Liver (tissue), 9 donors: ENCODE measurements around the gene STAMBPL1. TPM values are rescaled to one million over a fixed set of nuclear protein-coding genes. Genes with fewer than 3 reads are reported as not detected.

ENCODE experiments used
- DNase-seq: peaks from one replicate; pipeline ENCODE4 v3.0.0-alpha.2; 2017; ENCODE audit warnings: low spot score
- H3K27ac ChIP-seq, 2 donors: one replicate each; pipeline ENCODE4 v1.7.0; 2013; ENCODE audit warnings: inconsistent platforms in 2 of 2, low read length in 2 of 2, control low read depth in 1 of 2, low read depth in 1 of 2, mild to moderate bottlenecking in 1 of 2
- H3K27me3 ChIP-seq, 4 donors: one replicate each; pipeline versions ENCODE4 v1.6.1 to v1.7.0; 2013; ENCODE audit warnings: low read length in 3 of 4, inconsistent platforms in 1 of 4, mild to moderate bottlenecking in 1 of 4, moderate library complexity in 1 of 4; ENCODE audit not compliant: control insufficient read depth in 4 of 4, insufficient read depth in 4 of 4
- H3K36me3 ChIP-seq, 4 donors: one replicate each; pipeline versions ENCODE4 v1.6.1 to v1.7.0; 2013; ENCODE audit warnings: low read length in 3 of 4, mild to moderate bottlenecking in 3 of 4, low read depth in 1 of 4, moderate library complexity in 1 of 4; ENCODE audit not compliant: control insufficient read depth in 4 of 4, insufficient read depth in 3 of 4
- H3K4me1 ChIP-seq, 4 donors: one replicate each; pipeline versions ENCODE4 v1.6.1 to v1.7.0; 2013; ENCODE audit warnings: low read length in 3 of 4, mild to moderate bottlenecking in 3 of 4, moderate library complexity in 1 of 4; ENCODE audit not compliant: control insufficient read depth in 4 of 4, insufficient read depth in 4 of 4
- H3K4me3 ChIP-seq, 3 donors: one replicate each; pipeline versions ENCODE4 v1.6.1 to v1.7.0; 2013; ENCODE audit warnings: low read length in 3 of 3, control low read depth in 1 of 3, low read depth in 1 of 3, mild to moderate bottlenecking in 1 of 3
- H3K9ac ChIP-seq, 2 donors: one replicate each; pipeline ENCODE4 v1.7.0; 2013; ENCODE audit warnings: low read length in 2 of 2, mild to moderate bottlenecking in 2 of 2, moderate library complexity in 2 of 2, control low read depth in 1 of 2, low read depth in 1 of 2
- H3K9me3 ChIP-seq, 4 donors: one replicate each; pipeline versions ENCODE4 v1.6.1 to v1.7.0; 2013; ENCODE audit warnings: low read length in 3 of 4; ENCODE audit not compliant: control insufficient read depth in 4 of 4
- ATF3 ChIP-seq: IDR thresholded peaks from 2 replicates; pipeline ENCODE4 v1.6.1; 2016; ENCODE audit warnings: antibody characterized with exemption
- CTCF ChIP-seq: fragments of 150-350 bp; IDR thresholded peaks from 2 replicates; pipeline ENCODE4 v1.5.1; 2017; ENCODE audit warnings: improper control_type of control experiment, low read depth, low read length; ENCODE audit not compliant: missing input control
- EGR1 ChIP-seq, 2 donors: IDR thresholded peaks; 2 replicates each; pipeline ENCODE4 v1.6.1; 2016 to 2018; ENCODE audit warnings: antibody characterized with exemption in 2 of 2, low read depth in 2 of 2
- FOXA1 ChIP-seq: IDR thresholded peaks from 2 replicates; pipeline ENCODE4 v1.6.1; 2016; ENCODE audit warnings: antibody characterized with exemption
- FOXA2 ChIP-seq: IDR thresholded peaks from 2 replicates; pipeline ENCODE4 v1.6.1; 2016; ENCODE audit warnings: antibody characterized with exemption
- GABPA ChIP-seq, 2 donors: IDR thresholded peaks in 1 of 2; conservative IDR thresholded peaks in 1 of 2; 2 replicates each; pipeline ENCODE4 v1.6.1; 2016; ENCODE audit warnings: antibody characterized with exemption in 2 of 2, mild to moderate bottlenecking in 1 of 2, moderate library complexity in 1 of 2
- HNF4G ChIP-seq: IDR thresholded peaks from 2 replicates; pipeline ENCODE4 v1.6.1; 2016; ENCODE audit warnings: antibody characterized with exemption
- JUND ChIP-seq, 2 donors: IDR thresholded peaks; 2 replicates each; pipeline ENCODE4 v1.6.1; 2016; ENCODE audit warnings: antibody characterized with exemption in 2 of 2
- MAX ChIP-seq: IDR thresholded peaks from 2 replicates; pipeline ENCODE4 v1.6.1; 2016; ENCODE audit warnings: antibody characterized with exemption
- RAD21 ChIP-seq, 2 donors: IDR thresholded peaks; 2 replicates each; pipeline ENCODE4 v1.6.1; 2016; ENCODE audit warnings: antibody characterized with exemption in 2 of 2, mild to moderate bottlenecking in 2 of 2
- REST ChIP-seq: IDR thresholded peaks from 2 replicates; pipeline ENCODE4 v1.6.1; 2016; ENCODE audit warnings: antibody characterized with exemption, mild to moderate bottlenecking
- RXRA ChIP-seq, 2 donors: IDR thresholded peaks; 2 replicates each; pipeline ENCODE4 v1.6.1; 2017 to 2018; ENCODE audit warnings: antibody characterized with exemption in 2 of 2, mild to moderate bottlenecking in 1 of 2
- SP1 ChIP-seq: IDR thresholded peaks from 2 replicates; pipeline ENCODE4 v1.6.1; 2018; ENCODE audit warnings: antibody characterized with exemption, mild to moderate bottlenecking
- TAF1 ChIP-seq: conservative IDR thresholded peaks from 2 replicates; pipeline ENCODE4 v1.6.1; 2016; ENCODE audit warnings: antibody characterized with exemption, mild to moderate bottlenecking
- YY1 ChIP-seq: IDR thresholded peaks from 2 replicates; pipeline ENCODE4 v1.6.1; 2016; ENCODE audit warnings: antibody characterized with exemption, mild to moderate bottlenecking
- WGBS: extraction: QIAGEN DNeasy Blood & Tissue Kit; methylation state at CpG from one replicate; pipeline ENCODE4 v1.1.7; 2013; 5-methylcytosine and 5-hydroxymethylcytosine counted together
- polyA plus RNA-seq, 2 donors: library from polyadenylated mRNA; stranded (reverse) in 1 of 2; unstranded in 1 of 2; fragments of 200-250 nt in 1 of 2; fragments of >200 nt in 1 of 2; fragmentation: Nextera tagmentation in 1 of 2; extraction: Ambion mirVana in 1 of 2; gene quantifications; one replicate each; pipeline versions ENCODE4 v1.2.1 to v1.2.3, GENCODE V29; 2013 to 2015
- total RNA-seq, 2 donors: library from RNA; depleted of rRNA; stranded (reverse); fragments of >200 nt; gene quantifications; one replicate each; pipeline ENCODE4 v1.2.3, GENCODE V29; 2014
- donor health status: healthy.
- donor health status: healthy.
- donor health status: healthy.
- donor health status: healthy.
- donor health status: healthy.

Gene STAMBPL1
- 1 to 10 TPM; 5.5 to 8.0 TPM for total RNA-seq
- polyA plus RNA-seq: 1 to 10 TPM; 1.3 to 1.9 TPM

GRCh38 chr10:88879534-88880281, at the start of gene STAMBPL1:
Gene STAMBPL1, plus strand, starts transcription at chr10:88880245. Its CDS starts 21,464 bp downstream, at chr10:88901709.
- Histone ChIP-seq H3K9ac (peak within 1 kb of the TSS; percentile 43 to 77), H3K4me1 (peaks cover 0 to 12% (median 8%) of the 10 kb centered on the region in 4 donors), H3K27me3 (no peaks in the 10 kb centered on the region), H3K4me3 (peak within 1 kb of the TSS; percentile 68 to 94 (median 90)), H3K9me3 (no peaks in the 10 kb centered on the region), H3K36me3 (no peaks in the 10 kb centered on the region), H3K27ac (peak within 1 kb of the TSS; percentile 94 to 96)
- DNase-seq: peak; percentile 39
- no peak for TF ChIP-seq GABPA (IDR thresholded peaks at IDR 0.05 in 1 of 2, conservative IDR thresholded peaks at IDR 0.05 in 1 of 2)
- TF ChIP-seq SP1: no peak
- TF ChIP-seq CTCF: no peak
- no peak for TF ChIP-seq TAF1
- no peak for TF ChIP-seq RAD21 (IDR thresholded peaks at IDR 0.05)
- 4% methylated on average over 26 of the region's 26 CpGs for WGBS

- DNase-seq: no peak
- H3K9me3 ChIP-seq: no peaks in the 10 kb centered on the region
- WGBS: 87% methylated on average over 9 of the region's 9 CpGs
- no peaks in the 10 kb centered on the region for H3K27me3 ChIP-seq
- peaks cover 0 to 3% (median under 1%) of the 10 kb centered on the region in 4 donors for H3K4me1 ChIP-seq
- H3K4me3 ChIP-seq: no peak overlapping the region
- no peak overlapping the region for H3K27ac ChIP-seq
- no peak overlapping the region for H3K9ac ChIP-seq
- TF ChIP-seq FOXA1 (no peak), SP1 (no peak), MAX (no peak), RAD21 (IDR thresholded peaks at IDR 0.05) (no peak), YY1 (no peak), REST (no peak), TAF1 (no peak)
- no peaks in the 10 kb centered on the region for H3K36me3 ChIP-seq
Measured at GRCh38 chr10:88830643-88831268, 49.3 kb upstream of the STAMBPL1 start.

GRCh38 chr10:88831709-88832108, 48.3 kb upstream of the STAMBPL1 start:
- DNase-seq: no peak
- no peaks in the 10 kb centered on the region for H3K36me3 ChIP-seq
- no peak overlapping the region for H3K27ac ChIP-seq
- no peak overlapping the region for H3K9ac ChIP-seq
- H3K9me3 ChIP-seq: no peaks in the 10 kb centered on the region
- no peak overlapping the region for H3K4me3 ChIP-seq
- peaks cover 0 to 3% (median under 1%) of the 10 kb centered on the region in 4 donors for H3K4me1 ChIP-seq
- WGBS: 81% methylated on average over 8 of the region's 8 CpGs
- no peaks in the 10 kb centered on the region for H3K27me3 ChIP-seq
- no peak for TF ChIP-seq FOXA1
- TF ChIP-seq EGR1 (IDR thresholded peaks at IDR 0.05; ENCODE audit: low read depth in 2 of 2): no peak
- TF ChIP-seq SP1: no peak
- no peak for TF ChIP-seq JUND (IDR thresholded peaks at IDR 0.05)
- TF ChIP-seq FOXA2: no peak
- no peak for TF ChIP-seq HNF4G
- TF ChIP-seq MAX: no peak
- TF ChIP-seq GABPA (IDR thresholded peaks at IDR 0.05 in 1 of 2, conservative IDR thresholded peaks at IDR 0.05 in 1 of 2): no peak
- no peak for TF ChIP-seq TAF1
- no peak for TF ChIP-seq ATF3
- TF ChIP-seq REST: no peak
- TF ChIP-seq RXRA (IDR thresholded peaks at IDR 0.05): no peak
